ENCODE results near the gene VOPP1.

The VOPP1 gene

GRCh38 chr7:55550841-55551537, 21.3 kb downstream of the VOPP1 start:
- H3K4me1 Mint-ChIP-seq: peaks cover 86% of the 10 kb centered on the region
- H3K27ac Mint-ChIP-seq: peak overlapping the region; percentile 40
- no peaks in the 10 kb centered on the region for H3K9me3 Mint-ChIP-seq
- peaks cover 28% of the 10 kb centered on the region for H3K36me3 Mint-ChIP-seq
- DNase-seq (ENCODE audit: low spot score in 2 of 2) (no peak), ATAC-seq (no peak)
- H3K4me3 Mint-ChIP-seq: no peak overlapping the region

DNA sequence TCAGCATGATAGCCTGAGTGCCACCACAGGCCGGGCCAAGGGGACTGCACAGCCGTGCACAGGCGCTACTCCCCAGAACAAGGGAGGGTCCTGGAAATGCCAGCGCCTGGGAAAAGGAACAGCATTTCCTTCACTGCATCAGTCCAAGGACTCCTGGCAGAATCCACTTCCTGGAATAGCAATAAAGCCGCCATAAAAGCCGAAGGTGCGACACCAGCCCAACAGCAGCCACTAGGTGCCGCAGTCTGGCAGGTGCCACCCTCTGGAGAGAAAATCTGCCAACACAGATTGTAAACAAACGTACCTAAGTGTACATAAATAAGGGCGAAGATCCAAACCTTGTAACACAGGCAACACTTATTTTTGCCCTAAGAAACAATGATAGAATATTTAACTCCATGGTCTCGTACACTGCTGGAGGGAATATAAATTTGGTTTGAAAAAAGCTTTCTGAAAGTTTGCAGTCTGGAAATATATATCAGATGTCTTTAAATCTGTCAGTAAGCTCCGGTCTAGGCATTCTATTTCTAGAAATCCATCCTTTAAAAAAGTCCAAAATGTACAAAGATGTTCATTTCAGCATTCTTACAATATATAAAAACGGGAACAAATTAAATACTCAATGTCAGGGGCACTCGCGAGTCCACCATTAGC, 22.2 kb downstream of the VOPP1 start:
- ATAC-seq: no peak
- Mint-ChIP-seq H3K27ac (peak overlapping the region; percentile 68), H3K4me1 (peaks cover 85% of the 10 kb centered on the region), H3K9me3 (no peaks in the 10 kb centered on the region), H3K36me3 (peaks cover 20% of the 10 kb centered on the region), H3K4me3 (no peak overlapping the region)
- DNase-seq (ENCODE audit: low spot score in 2 of 2): no peak

DNA sequence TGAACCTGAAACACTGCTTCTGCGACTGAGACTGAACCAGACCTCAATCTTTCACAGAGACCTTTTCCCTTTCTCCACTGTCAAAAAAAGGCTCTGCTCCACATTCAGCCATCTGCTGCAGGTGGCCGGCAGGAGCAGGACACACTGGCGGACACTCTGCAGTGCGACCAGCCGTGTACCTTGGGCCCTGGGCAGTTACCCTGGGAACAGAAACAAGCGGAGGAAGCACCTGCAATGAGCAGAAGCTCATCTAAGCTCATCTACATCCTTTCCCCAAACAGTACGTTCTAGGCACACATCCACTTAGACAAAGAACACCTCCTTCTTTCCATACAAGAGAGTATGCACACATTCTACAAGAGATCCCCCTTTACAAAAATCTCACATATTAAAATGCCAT, 22.8 kb downstream of the VOPP1 start:
- H3K36me3 Mint-ChIP-seq: peaks cover 13% of the 10 kb centered on the region
- peaks cover 85% of the 10 kb centered on the region for H3K4me1 Mint-ChIP-seq
- no peak overlapping the region for H3K4me3 Mint-ChIP-seq
- H3K27ac Mint-ChIP-seq: peak overlapping the region; percentile 68
- H3K9me3 Mint-ChIP-seq: no peaks in the 10 kb centered on the region
- ATAC-seq: no peak
- DNase-seq (ENCODE audit: low spot score in 2 of 2): no peak

- peak overlapping the region; percentile 7 for H3K27ac Mint-ChIP-seq
- H3K4me3 Mint-ChIP-seq: peak overlapping the region; percentile 34
- no peak for DNase-seq (ENCODE audit: low spot score in 2 of 2)
- peak; percentile 34 for ATAC-seq
- peaks cover 82% of the 10 kb centered on the region for H3K4me1 Mint-ChIP-seq
- H3K9me3 Mint-ChIP-seq: no peaks in the 10 kb centered on the region
- H3K36me3 Mint-ChIP-seq: peaks cover 6% of the 10 kb centered on the region
Observed at GRCh38 chr7:55548295-55548731, 24.0 kb downstream of the VOPP1 start.

DNA sequence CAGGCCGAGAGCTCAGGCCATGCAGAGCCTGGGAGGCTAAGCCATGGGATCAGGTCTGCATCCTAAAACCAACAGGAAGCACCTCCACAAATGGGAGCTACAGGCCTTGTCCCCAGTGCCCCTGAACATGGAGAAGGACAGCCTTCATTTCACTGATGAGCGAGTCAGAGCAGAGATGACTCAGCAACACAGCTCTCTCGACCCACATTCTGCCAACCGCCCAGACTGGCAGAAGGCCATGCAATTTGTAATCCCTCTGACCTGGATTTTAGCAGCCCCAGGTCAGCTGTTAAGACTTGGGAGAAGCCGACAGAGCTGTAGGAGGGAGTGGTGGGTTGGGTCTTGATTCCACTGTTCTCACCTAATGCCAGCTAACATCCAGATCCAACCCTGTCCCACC, 25.5 kb downstream of the VOPP1 start:
- no peak overlapping the region for H3K4me3 Mint-ChIP-seq
- ATAC-seq (peak; percentile 98), DNase-seq (ENCODE audit: low spot score in 2 of 2) (no peak)
- peaks cover 6% of the 10 kb centered on the region for H3K36me3 Mint-ChIP-seq
- no peaks in the 10 kb centered on the region for H3K9me3 Mint-ChIP-seq
- H3K4me1 Mint-ChIP-seq: peaks cover 72% of the 10 kb centered on the region
- no peak overlapping the region for H3K27ac Mint-ChIP-seq

- no peak for ATAC-seq
- DNase-seq (ENCODE audit: low spot score in 2 of 2): no peak
- Mint-ChIP-seq H3K9me3 (no peaks in the 10 kb centered on the region), H3K36me3 (peaks cover 8% of the 10 kb centered on the region), H3K27ac (no peak overlapping the region), H3K4me1 (peaks cover 66% of the 10 kb centered on the region), H3K4me3 (no peak overlapping the region)
Observed at GRCh38 chr7:55545496-55545895, 26.8 kb downstream of the VOPP1 start.

DNA sequence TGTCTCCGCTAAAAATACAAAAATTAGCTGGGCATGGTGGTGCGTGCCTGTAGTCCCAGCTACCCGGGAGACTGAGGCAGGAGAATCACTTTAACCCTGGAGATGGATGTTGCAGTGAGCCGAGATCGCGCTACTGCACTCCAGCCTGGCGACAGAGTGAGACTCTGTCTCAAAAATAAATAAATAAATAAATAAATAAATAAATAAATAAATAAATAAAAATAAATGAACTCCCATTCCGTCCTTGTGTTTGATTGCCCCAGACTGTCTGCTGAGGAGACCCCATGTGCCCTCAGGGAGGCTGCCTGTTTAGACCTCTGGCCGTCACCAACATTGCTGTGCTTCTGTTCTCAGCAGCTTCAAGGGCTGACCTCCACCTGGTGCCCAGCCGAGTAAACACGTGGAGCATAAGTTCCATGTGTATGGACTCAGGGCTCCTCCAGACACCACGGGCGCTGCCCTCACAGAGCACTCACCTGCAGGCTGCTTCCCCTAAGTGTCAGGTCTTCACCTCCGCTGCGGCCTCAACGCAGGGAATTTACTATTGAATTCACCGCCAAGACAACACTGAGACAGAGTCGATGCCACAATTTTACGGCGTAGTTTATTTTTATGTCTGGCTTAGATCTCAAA, 32.0 kb downstream of the VOPP1 start:
- Mint-ChIP-seq H3K36me3 (peaks cover 15% of the 10 kb centered on the region), H3K9me3 (no peaks in the 10 kb centered on the region), H3K4me1 (peaks cover 64% of the 10 kb centered on the region), H3K4me3 (no peak overlapping the region), H3K27ac (no peak overlapping the region)
- ATAC-seq (no peak), DNase-seq (ENCODE audit: low spot score in 2 of 2) (no peak)

DNA sequence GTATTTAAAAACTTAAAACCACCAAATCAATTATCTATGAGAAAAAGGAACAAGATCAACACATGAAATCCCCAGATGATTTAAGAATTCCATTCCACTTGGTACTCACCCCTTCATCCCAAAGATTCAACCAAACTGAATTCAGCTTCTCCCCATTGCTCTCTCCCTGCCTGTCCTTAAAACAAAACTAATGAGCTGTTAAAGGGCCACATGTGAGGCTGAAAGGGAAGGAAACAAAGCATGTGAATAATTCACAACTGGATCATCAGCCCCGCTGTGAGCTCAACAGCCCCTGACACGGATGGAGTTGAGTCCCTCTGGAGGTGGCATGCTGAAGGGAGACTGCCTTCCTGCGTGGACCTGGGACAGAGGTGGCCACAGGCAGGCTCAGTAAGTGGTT, 32.9 kb downstream of the VOPP1 start:
- Mint-ChIP-seq H3K4me1 (peaks cover 65% of the 10 kb centered on the region), H3K9me3 (no peaks in the 10 kb centered on the region), H3K4me3 (no peak overlapping the region), H3K36me3 (peaks cover 19% of the 10 kb centered on the region), H3K27ac (no peak overlapping the region)
- no peak for DNase-seq (ENCODE audit: low spot score in 2 of 2)
- no peak for ATAC-seq

DNA sequence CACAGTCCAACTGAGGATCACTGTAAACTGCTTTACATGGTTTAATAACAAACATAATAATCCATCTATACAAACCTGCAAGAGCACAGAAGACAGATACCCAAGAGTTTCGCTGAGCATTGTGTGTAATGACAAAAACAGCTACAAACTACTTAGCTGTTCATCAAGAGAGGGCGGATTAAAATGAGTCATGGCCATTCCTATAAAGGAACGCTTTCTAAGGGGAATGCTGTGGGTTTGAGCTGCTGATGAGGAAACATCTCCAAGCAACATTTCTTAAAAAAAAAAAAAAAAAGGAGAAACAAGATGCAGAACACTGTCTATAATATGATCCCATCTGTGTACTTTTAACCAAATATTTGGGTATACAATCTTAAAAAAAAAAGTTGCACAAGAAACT, 33.8 kb downstream of the VOPP1 start:
- peak overlapping the region; percentile 90 for H3K27ac Mint-ChIP-seq
- ATAC-seq: no peak

GRCh38 chr7:55537458-55537990, 34.8 kb downstream of the VOPP1 start:
- Mint-ChIP-seq H3K4me1 (peaks cover 76% of the 10 kb centered on the region), H3K27ac (peak overlapping the region; percentile 90), H3K4me3 (peak overlapping the region; percentile 60), H3K9me3 (no peaks in the 10 kb centered on the region), H3K36me3 (peaks cover 38% of the 10 kb centered on the region)
- ATAC-seq (no peak), DNase-seq (ENCODE audit: low spot score in 2 of 2) (no peak)

More for the DNA sequence above, 33.8 kb downstream of the VOPP1 start:
- peak overlapping the region; percentile 60 for H3K4me3 Mint-ChIP-seq
- DNase-seq (ENCODE audit: low spot score in 2 of 2): no peak
- H3K36me3 Mint-ChIP-seq: peaks cover 28% of the 10 kb centered on the region
- H3K9me3 Mint-ChIP-seq: no peaks in the 10 kb centered on the region
- peaks cover 66% of the 10 kb centered on the region for H3K4me1 Mint-ChIP-seq

- Mint-ChIP-seq H3K4me1 (peaks cover 83% of the 10 kb centered on the region), H3K36me3 (peaks cover 42% of the 10 kb centered on the region), H3K4me3 (peak overlapping the region; percentile 60), H3K27ac (peak overlapping the region; percentile 4), H3K9me3 (no peaks in the 10 kb centered on the region)
- ATAC-seq (no peak), DNase-seq (ENCODE audit: low spot score in 2 of 2) (no peak)
Observed at GRCh38 chr7:55536619-55537457, 35.5 kb downstream of the VOPP1 start.

DNA sequence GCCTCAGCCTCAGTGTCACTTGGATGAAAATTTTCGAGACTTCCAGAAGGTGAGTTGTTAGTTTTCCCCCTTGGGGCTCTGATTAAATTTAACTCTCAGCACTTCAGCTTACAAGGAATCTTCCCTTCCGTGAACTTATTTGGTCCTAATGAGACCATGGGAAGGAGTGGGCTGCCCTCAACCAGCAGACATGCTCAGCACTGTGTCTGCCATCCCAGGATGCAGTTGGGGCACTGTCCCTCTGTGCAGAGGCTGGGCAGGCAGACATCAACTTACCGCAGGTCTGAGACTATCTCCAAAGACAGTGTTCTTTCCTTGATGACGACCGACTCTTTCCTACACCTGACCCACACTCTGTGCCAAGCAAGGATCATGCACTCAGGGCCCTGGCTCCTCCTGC, 36.7 kb downstream of the VOPP1 start:
- Mint-ChIP-seq H3K36me3 (peaks cover 47% of the 10 kb centered on the region), H3K4me3 (peak overlapping the region; percentile 60), H3K27ac (peak overlapping the region; percentile 89), H3K9me3 (no peaks in the 10 kb centered on the region), H3K4me1 (peaks cover 89% of the 10 kb centered on the region)
- DNase-seq (ENCODE audit: low spot score in 2 of 2): no peak
- no peak for ATAC-seq

DNA sequence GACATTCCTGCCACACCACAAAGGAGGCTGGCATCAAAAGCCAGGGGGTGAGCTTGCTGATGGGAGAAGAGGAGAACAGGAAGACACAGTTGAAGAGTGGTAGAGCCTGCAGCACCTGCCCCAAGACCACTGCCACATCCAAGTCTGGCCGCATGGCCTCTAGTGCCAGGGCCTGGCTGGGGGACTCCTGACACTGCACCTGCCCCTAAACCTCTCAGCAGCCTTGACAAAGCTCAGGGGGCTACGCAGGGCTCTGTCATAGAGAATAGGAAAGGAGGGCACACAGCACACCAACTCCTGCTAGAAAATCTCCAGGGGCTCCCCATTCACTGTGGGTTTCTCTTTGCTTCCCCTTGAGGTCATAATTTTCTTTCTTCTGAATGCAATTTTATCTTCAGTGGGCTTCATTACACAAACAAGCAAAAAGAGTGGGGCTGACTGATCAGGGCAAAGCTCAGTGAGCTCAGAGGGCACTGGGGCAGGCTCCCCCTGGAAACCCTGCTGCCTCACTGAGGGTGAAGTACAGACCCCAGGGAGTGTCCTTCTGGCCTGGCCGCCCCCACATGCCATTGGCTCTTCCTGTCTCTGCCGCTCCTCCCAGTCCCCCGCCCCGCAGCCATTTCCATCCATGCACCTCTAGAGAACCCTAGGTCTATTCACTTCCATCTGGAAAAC, 37.2 kb downstream of the VOPP1 start:
- peaks cover 42% of the 10 kb centered on the region for H3K36me3 Mint-ChIP-seq
- peak overlapping the region; percentile 60 for H3K4me3 Mint-ChIP-seq
- no peaks in the 10 kb centered on the region for H3K9me3 Mint-ChIP-seq
- H3K27ac Mint-ChIP-seq: peak overlapping the region; percentile 89
- H3K4me1 Mint-ChIP-seq: peaks cover 88% of the 10 kb centered on the region
- DNase-seq (ENCODE audit: low spot score in 2 of 2): no peak
- ATAC-seq: no peak

GRCh38 chr7:55534262-55534915, 37.9 kb downstream of the VOPP1 start:
- peak; percentile 62 to 92 for DNase-seq (ENCODE audit: low spot score in 2 of 2)
- ATAC-seq: peak; percentile 87
- Mint-ChIP-seq H3K9me3 (no peaks in the 10 kb centered on the region), H3K27ac (peak overlapping the region; percentile 89), H3K4me1 (peaks cover 90% of the 10 kb centered on the region), H3K4me3 (peak overlapping the region; percentile 60), H3K36me3 (peaks cover 42% of the 10 kb centered on the region)
